HCT116 (cell line): ENCODE results near the gene GNAO1.

ENCODE experiments used
- CTCF ChIP-seq, 3 experiments: fragments of 200-600 bp in 1 of 3; sonication (generic) in 1 of 3; IDR thresholded peaks in 2 of 3; conservative IDR thresholded peaks in 1 of 3; 2 replicates each; pipeline ENCODE4 v1.5.1; 2012 to 2017; ENCODE audit warnings: low read depth in 2 of 3, low read length in 2 of 3, antibody characterized with exemption in 1 of 3, borderline replicate concordance in 1 of 3, control low read depth in 1 of 3, mild to moderate bottlenecking in 1 of 3, mixed read lengths in 1 of 3, mixed run types in 1 of 3, moderate library complexity in 1 of 3; ENCODE audit not compliant: insufficient read depth in 1 of 3
- ELF1 ChIP-seq: IDR thresholded peaks from 2 replicates; pipeline ENCODE4 v1.6.1; 2012; ENCODE audit warnings: low read depth, borderline replicate concordance
- EZH2 ChIP-seq: fragments of 200-600 bp; sonication (generic); IDR thresholded peaks from 2 replicates; pipeline ENCODE4 v1.6.1; 2017; ENCODE audit warnings: antibody characterized with exemption, mixed run types
- EZH2phosphoT487 ChIP-seq: fragments of 200-600 bp; IDR thresholded peaks from 2 replicates; pipeline ENCODE4 v1.6.1; 2018; ENCODE audit warnings: antibody characterized with exemption, borderline replicate concordance
- FOSL1 ChIP-seq: IDR thresholded peaks from 2 replicates; pipeline ENCODE4 v1.6.1; 2012; ENCODE audit warnings: low read depth
- JUND ChIP-seq: IDR thresholded peaks from 2 replicates; pipeline ENCODE4 v1.6.1; 2012
- MAX ChIP-seq: IDR thresholded peaks from 2 replicates; pipeline ENCODE4 v1.6.1; 2012
- POLR2A ChIP-seq: IDR thresholded peaks from 2 replicates; pipeline ENCODE4 v1.7.0; 2011; ENCODE audit warnings: borderline replicate concordance; ENCODE audit not compliant: insufficient read depth, insufficient read length; ENCODE audit errors: extremely low read depth
- POLR2AphosphoS5 ChIP-seq: IDR thresholded peaks from 2 replicates; pipeline ENCODE4 v1.6.1; 2011; ENCODE audit warnings: mild to moderate bottlenecking, low read depth, low read length, moderate library complexity
- REST ChIP-seq: IDR thresholded peaks from 2 replicates; pipeline ENCODE4 v1.6.1; 2012; ENCODE audit warnings: low read depth
- SRF ChIP-seq: IDR thresholded peaks from 2 replicates; pipeline ENCODE4 v1.6.1; 2012; ENCODE audit warnings: low read depth
- TCF7L2 ChIP-seq: IDR thresholded peaks from 2 replicates; pipeline ENCODE4 v1.7.0; 2011; ENCODE audit warnings: borderline replicate concordance, inconsistent platforms; ENCODE audit not compliant: insufficient read depth, insufficient read length; ENCODE audit errors: extremely low read depth
- YY1 ChIP-seq: IDR thresholded peaks from 2 replicates; pipeline ENCODE4 v1.6.1; 2011; ENCODE audit warnings: low read length, low read depth, moderate library complexity, mild to moderate bottlenecking; ENCODE audit not compliant: insufficient replicate concordance; ENCODE audit errors: extremely low read depth

GRCh38 chr16:56312556-56312955, 121.3 kb downstream of the GNAO1 start:
- TF ChIP-seq SRF (no peak), JUND (no peak), CTCF (IDR thresholded peaks at IDR 0.05 in 2 of 3, conservative IDR thresholded peaks at IDR 0.05 in 1 of 3; ENCODE audit: borderline replicate concordance in 1 of 3, insufficient read depth in 1 of 3, low read depth in 2 of 3, low read length in 2 of 3) (no peak), POLR2AphosphoS5 (no peak), FOSL1 (no peak), YY1 (no peak), TCF7L2 (no peak), EZH2phosphoT487 (no peak), EZH2 (no peak), POLR2A (no peak), REST (no peak), MAX (no peak), ELF1 (no peak)
